Spleen (tissue), 11 donors: ENCODE results near the gene DUOXA1. TPM values are rescaled to one million over a fixed set of nuclear protein-coding genes. Genes with fewer than 3 reads are reported as not detected.
A peak's percentile ranks its signal among the peaks of the same experiment; 100 is the strongest.

Experiments used
- DNase-seq: peaks from one replicate; pipeline ENCODE4 v3.0.0-alpha.2; 2020
- H3K27ac ChIP-seq, 8 donors: fragments of 200-600 bp; sonication (generic) in 7 of 8; 1 replicate in 4 of 8; 2 replicates in 4 of 8; pipeline versions ENCODE4 v1.5.0 to v1.8.0; 2016 to 2021; ENCODE audit warnings: inconsistent platforms in 4 of 8, mild to moderate bottlenecking in 4 of 8, moderate library complexity in 1 of 8
- H3K27me3 ChIP-seq, 7 donors: fragments of 200-600 bp; sonication (generic) in 6 of 7; replicated peaks in 1 of 7; 1 replicate in 4 of 7; 2 replicates in 3 of 7; pipeline versions ENCODE4 v1.5.0 to v1.8.0; 2016 to 2021; ENCODE audit warnings: inconsistent platforms in 3 of 7, mild to moderate bottlenecking in 1 of 7
- H3K36me3 ChIP-seq, 6 donors: fragments of 200-600 bp; sonication (generic) in 5 of 6; 1 replicate in 4 of 6; 2 replicates in 2 of 6; pipeline versions ENCODE4 v1.5.0 to v1.8.0; 2016 to 2021; ENCODE audit warnings: inconsistent platforms in 2 of 6
- H3K4me1 ChIP-seq, 6 donors: fragments of 200-600 bp; sonication (generic) in 5 of 6; 1 replicate in 3 of 6; 2 replicates in 3 of 6; pipeline versions ENCODE4 v1.5.0 to v1.8.0; 2016 to 2021; ENCODE audit warnings: inconsistent platforms in 3 of 6
- H3K4me3 ChIP-seq, 8 donors: fragments of 200-600 bp; sonication (generic) in 7 of 8; 1 replicate in 4 of 8; 2 replicates in 4 of 8; pipeline versions ENCODE4 v1.5.0 to v1.8.0; 2016 to 2021; ENCODE audit warnings: inconsistent platforms in 4 of 8, mild to moderate bottlenecking in 4 of 8, moderate library complexity in 2 of 8
- H3K9me3 ChIP-seq, 8 donors: fragments of 200-600 bp; sonication (generic) in 7 of 8; 1 replicate in 4 of 8; 2 replicates in 4 of 8; pipeline versions ENCODE4 v1.5.0 to v1.8.0; 2016 to 2021; ENCODE audit warnings: inconsistent platforms in 4 of 8
- POLR2A ChIP-seq, 3 donors: fragments of 450-650 bp; IDR thresholded peaks; one replicate each; pipeline ENCODE4 v1.5.1; 2017; ENCODE audit warnings: antibody characterized with exemption in 3 of 3, mild to moderate bottlenecking in 1 of 3
- POLR2AphosphoS5 ChIP-seq, 3 donors: sonication (generic); formaldehyde crosslinking; IDR thresholded peaks; one replicate each; pipeline ENCODE4 v1.5.1; 2017; ENCODE audit warnings: antibody characterized with exemption in 3 of 3
- WGBS, 5 donors: extraction: QIAGEN DNeasy Blood & Tissue Kit in 3 of 5; methylation state at CpG; one replicate each; pipeline versions ENCODE4 v1.1.5 to v1.1.7; 2013 to 2018; 5-methylcytosine and 5-hydroxymethylcytosine counted together
- intact Hi-C: fragments of 100-400 bp; cut with DNase I; formaldehyde crosslinking; loops from one replicate; pipeline ENCODE4 v1.15.0; 2023; ENCODE audit warnings: low total_unique reads
- polyA plus RNA-seq, 3 donors: library from polyadenylated mRNA; stranded (reverse); fragments of 200-250 nt; gene quantifications; one replicate each; pipeline ENCODE4 v1.2.1, GENCODE V29; 2013
- total RNA-seq, 7 donors: library from RNA; depleted of rRNA in 3 of 7; stranded (reverse); fragments of >200 nt in 3 of 7; fragmentation: NEBNext Ultra II Directional in 4 of 7; extraction: Animal tissue kit (Norgen Biotek cat#: 25700) in 4 of 7; gene quantifications; one replicate each; pipeline versions ENCODE4 v1.1.0 to v1.2.1, GENCODE V29; 2016 to 2021
- TF ChIP-seq, protein P1 (sequence below), 11 experiments: fragments of 200-600 bp in 7 of 11; fragments of 450-650 bp in 4 of 11; sonication (generic) in 4 of 11; IDR thresholded peaks in 8 of 11; conservative IDR thresholded peaks in 3 of 11; 1 replicate in 7 of 11; 2 replicates in 4 of 11; pipeline versions ENCODE4 v1.4.0 to v1.8.0; 2016 to 2021; ENCODE audit warnings: antibody characterized with exemption in 11 of 11, inconsistent platforms in 4 of 11, mild to moderate bottlenecking in 1 of 11
- donor health status: healthy with polysubstance abuse.
- donor health status: DM: no; HTN: no; CAD: no; lungs with moderate emphysema.
- donor health status: DM: no; HTN: no; CAD: no.
- donor health status: Bipolar disorder and iron deficiency.
- donor health status: healthy.
- donor health status: DM: no; HTN: no; CAD: no.
- donor health status: DM: yes; HTN: yes; CAD: no.

DUOXA1 gene
- total and polyA plus RNA-seq, 10 donors = 0.03 to 0.38 (median 0.10) TPM; not detected in 5

DNA sequence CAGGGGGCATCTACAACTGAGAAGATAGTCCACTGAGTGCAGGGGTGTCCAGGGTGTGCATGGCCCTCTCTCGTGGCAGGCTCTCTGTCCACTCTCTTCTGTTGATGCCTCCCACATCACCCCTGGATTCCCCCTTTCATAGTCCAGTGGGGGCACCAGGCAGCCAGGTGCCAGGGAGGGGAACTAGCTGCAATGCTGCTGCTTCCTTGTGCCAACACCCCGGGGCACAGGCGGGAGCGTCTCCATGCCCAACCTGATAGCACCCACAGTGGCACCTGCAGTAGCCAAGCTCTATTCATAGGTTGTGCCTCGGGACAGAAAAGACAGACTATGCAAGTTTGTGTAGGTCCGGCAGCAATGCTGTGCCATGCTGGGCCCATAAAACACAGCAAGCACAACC lies 27.5 kb downstream of the DUOXA1 start:
- peak; percentile 47 for DNase-seq
- no peaks in the 10 kb centered on the region for H3K36me3 ChIP-seq
- no peaks in the 10 kb centered on the region for H3K9me3 ChIP-seq
- H3K27ac ChIP-seq = no peak overlapping the region
- no peak overlapping the region for H3K4me3 ChIP-seq
- intact Hi-C loops = no loop called here
- H3K27me3 ChIP-seq = peaks cover 0 to 22% (median 0%) of the 10 kb centered on the region in 7 donors
- 84 to 90% (median 85%) methylated on average over 6 of the region's 6 CpGs for WGBS, 5 donors
- no peaks in the 10 kb centered on the region for H3K4me1 ChIP-seq
- TF ChIP-seq POLR2A (IDR thresholded peaks at IDR 0.05) (no peak), POLR2AphosphoS5 (IDR thresholded peaks at IDR 0.05) (no peak)
- TF ChIP-seq, protein P1, sequence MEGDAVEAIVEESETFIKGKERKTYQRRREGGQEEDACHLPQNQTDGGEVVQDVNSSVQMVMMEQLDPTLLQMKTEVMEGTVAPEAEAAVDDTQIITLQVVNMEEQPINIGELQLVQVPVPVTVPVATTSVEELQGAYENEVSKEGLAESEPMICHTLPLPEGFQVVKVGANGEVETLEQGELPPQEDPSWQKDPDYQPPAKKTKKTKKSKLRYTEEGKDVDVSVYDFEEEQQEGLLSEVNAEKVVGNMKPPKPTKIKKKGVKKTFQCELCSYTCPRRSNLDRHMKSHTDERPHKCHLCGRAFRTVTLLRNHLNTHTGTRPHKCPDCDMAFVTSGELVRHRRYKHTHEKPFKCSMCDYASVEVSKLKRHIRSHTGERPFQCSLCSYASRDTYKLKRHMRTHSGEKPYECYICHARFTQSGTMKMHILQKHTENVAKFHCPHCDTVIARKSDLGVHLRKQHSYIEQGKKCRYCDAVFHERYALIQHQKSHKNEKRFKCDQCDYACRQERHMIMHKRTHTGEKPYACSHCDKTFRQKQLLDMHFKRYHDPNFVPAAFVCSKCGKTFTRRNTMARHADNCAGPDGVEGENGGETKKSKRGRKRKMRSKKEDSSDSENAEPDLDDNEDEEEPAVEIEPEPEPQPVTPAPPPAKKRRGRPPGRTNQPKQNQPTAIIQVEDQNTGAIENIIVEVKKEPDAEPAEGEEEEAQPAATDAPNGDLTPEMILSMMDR (IDR thresholded peaks at IDR 0.05 in 8 of 11, conservative IDR thresholded peaks at IDR 0.05 in 3 of 11) = no peak

DNA sequence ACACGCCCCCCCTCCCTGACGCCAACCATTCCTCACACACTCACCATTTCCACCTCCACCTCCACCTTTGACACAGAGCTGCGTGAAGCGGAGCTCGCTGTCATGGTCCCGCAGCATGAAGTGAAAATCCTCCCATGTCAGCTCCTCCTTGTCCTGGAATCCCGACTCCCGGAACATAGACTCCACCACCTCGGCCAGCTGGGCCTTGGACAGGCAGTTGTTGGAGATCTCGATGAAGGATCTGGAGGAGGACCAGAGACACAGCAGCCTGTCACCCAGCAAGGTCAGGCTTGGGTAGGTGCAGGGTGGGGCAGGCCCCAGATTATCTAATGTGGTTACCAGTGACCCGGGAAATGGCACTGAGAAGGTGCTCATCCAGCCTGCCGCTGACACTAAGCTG lies 27.9 kb downstream of the DUOXA1 start:
- TF ChIP-seq POLR2AphosphoS5 (IDR thresholded peaks at IDR 0.05) = no peak
- Histone ChIP-seq H3K9me3 (no peaks in the 10 kb centered on the region), H3K27ac (no peak overlapping the region), H3K4me3 (no peak overlapping the region), H3K27me3 (peaks cover 0 to 17% (median 0%) of the 10 kb centered on the region in 7 donors), H3K4me1 (no peaks in the 10 kb centered on the region), H3K36me3 (no peaks in the 10 kb centered on the region)
- peak; percentile 47 for DNase-seq
- WGBS, 5 donors = 87 to 94% (median 89%) methylated on average over 11 to 12 of the region's 12 CpGs
- intact Hi-C loops = no loop called here

DNA sequence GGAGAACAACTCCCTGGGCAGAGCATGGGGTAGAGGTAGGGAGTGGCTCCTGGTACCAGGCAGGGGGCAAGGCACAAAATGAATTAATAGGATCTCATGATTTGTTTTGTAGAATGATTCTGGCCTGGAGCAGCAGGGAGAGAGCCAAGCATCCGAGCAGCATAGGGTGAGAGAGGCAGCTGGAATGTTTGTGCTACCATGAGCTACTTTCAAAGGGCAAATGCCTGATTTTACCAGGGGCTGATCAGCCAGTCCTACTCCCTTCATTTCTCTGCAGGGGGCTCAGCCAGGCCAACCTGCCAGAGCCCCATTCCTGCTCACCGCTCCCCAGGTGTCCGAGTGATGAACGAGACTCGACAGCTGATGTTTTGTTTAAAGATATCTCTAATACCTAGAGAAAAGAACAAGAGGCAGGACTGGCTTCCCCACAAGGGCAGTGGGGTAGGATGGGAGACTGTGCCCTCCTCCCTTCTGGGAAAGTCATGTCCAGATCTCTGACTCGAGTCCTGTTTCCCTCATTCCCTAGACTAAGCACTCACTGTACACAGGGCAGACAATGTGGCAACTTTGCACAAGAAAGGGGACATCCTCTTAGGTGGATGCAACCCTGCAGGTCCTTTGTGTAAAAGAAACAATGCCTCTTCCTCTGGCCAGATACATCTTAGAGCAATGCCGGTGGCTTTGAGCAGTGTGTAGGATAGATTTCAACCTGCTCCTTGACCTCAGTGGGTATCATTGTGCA lies 28.6 kb downstream of the DUOXA1 start:
- TF ChIP-seq POLR2A (IDR thresholded peaks at IDR 0.05) (no peak), POLR2AphosphoS5 (IDR thresholded peaks at IDR 0.05) (no peak)
- TF ChIP-seq, protein P1 (IDR thresholded peaks at IDR 0.05 in 8 of 11, conservative IDR thresholded peaks at IDR 0.05 in 3 of 11) = no peak
- DNase-seq = peak; percentile 48
- whole genome bisulfite sequencing, 5 donors = 70 to 81% (median 72%) methylated on average over 7 of the region's 7 CpGs
- H3K4me1 ChIP-seq = no peaks in the 10 kb centered on the region
- H3K4me3 ChIP-seq = no peak overlapping the region
- H3K36me3 ChIP-seq = no peaks in the 10 kb centered on the region
- no peak overlapping the region for H3K27ac ChIP-seq
- H3K27me3 ChIP-seq = peaks cover 0 to 10% (median 0%) of the 10 kb centered on the region in 7 donors
- intact Hi-C loops = no loop called here
- no peaks in the 10 kb centered on the region for H3K9me3 ChIP-seq

DNA sequence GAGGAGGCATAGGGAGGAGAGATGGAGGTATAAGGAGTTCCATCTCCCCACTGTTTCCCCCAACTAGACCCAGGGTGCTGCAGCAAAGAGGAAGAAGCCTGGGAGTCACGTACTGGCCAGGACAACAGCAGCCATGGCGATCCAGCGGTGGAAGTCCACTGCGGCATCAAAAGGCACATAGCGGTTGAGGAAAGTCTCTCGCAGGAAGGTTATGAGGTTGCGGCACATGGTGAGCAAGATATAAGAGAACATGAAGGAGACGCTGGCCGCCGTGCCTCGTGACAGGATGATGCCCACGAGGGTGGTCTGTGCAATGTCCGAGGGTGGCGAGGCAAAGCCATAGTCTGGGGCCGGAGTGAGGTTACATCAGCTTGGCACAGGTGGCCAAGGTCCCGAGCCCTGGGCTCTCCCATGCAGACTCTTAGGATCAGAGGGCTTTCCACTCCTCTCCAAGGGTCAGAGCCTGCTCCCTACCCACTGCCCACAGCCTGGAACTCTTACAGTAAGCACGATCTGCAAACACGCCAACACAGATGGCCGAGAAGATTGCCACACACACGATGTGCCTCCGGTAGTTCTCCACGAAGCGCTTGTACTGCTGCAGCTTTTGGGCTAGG lies 30.0 kb downstream of the DUOXA1 start:
- 80 to 88% (median 85%) methylated on average over 23 of the region's 23 CpGs for WGBS, 5 donors

More for the DNA sequence above, 30.0 kb downstream of the DUOXA1 start:
- Histone ChIP-seq H3K36me3 (no peaks in the 10 kb centered on the region), H3K27ac (no peak overlapping the region), H3K27me3 (peaks cover 0 to 4% (median 0%) of the 10 kb centered on the region in 7 donors), H3K4me3 (no peak overlapping the region), H3K9me3 (no peaks in the 10 kb centered on the region), H3K4me1 (no peaks in the 10 kb centered on the region)
- TF ChIP-seq POLR2AphosphoS5 (IDR thresholded peaks at IDR 0.05) (no peak), POLR2A (IDR thresholded peaks at IDR 0.05) (no peak)
- TF ChIP-seq, protein P1 (IDR thresholded peaks at IDR 0.05 in 8 of 11, conservative IDR thresholded peaks at IDR 0.05 in 3 of 11) = no peak
- intact Hi-C loops = no loop called here
- peak; percentile 47 for DNase-seq
